HEK293T (cell line): ENCODE data around the gene MID1.

Source experiments
- BHLHE40 ChIP-seq: fragments of 450-650 bp; IDR thresholded peaks from 2 replicates; pipeline ENCODE4 v1.6.1; 2016; ENCODE audit warnings: mild to moderate bottlenecking, moderate library complexity, borderline replicate concordance
- CTBP1 ChIP-seq: fragments of 450-650 bp; IDR thresholded peaks from 2 replicates; pipeline ENCODE4 v1.6.1; 2016; ENCODE audit warnings: borderline replicate concordance
- FOXK2 ChIP-seq: fragments of 450-650 bp; IDR thresholded peaks from 2 replicates; pipeline ENCODE4 v1.6.1; 2016; ENCODE audit warnings: mild to moderate bottlenecking
- HDGF ChIP-seq: fragments of 450-650 bp; IDR thresholded peaks from 2 replicates; pipeline ENCODE4 v1.6.1; 2017; ENCODE audit warnings: antibody characterized with exemption, borderline replicate concordance
- LEF1 ChIP-seq: fragments of 450-650 bp; IDR thresholded peaks from 2 replicates; pipeline ENCODE4 v1.6.1; 2017; ENCODE audit warnings: mild to moderate bottlenecking, borderline replicate concordance
- NFRKB ChIP-seq: fragments of 450-650 bp; IDR thresholded peaks from 2 replicates; pipeline ENCODE4 v1.6.1; 2016; ENCODE audit warnings: mild to moderate bottlenecking, moderate library complexity
- PKNOX1 ChIP-seq: fragments of 450-650 bp; IDR thresholded peaks from 2 replicates; pipeline ENCODE4 v1.6.1; 2016
- SP1 ChIP-seq: fragments of 450-650 bp; IDR thresholded peaks from 2 replicates; pipeline ENCODE4 v1.6.1; 2017
- SUZ12 ChIP-seq: fragments of 450-650 bp; IDR thresholded peaks from 2 replicates; pipeline ENCODE4 v1.6.1; 2016; ENCODE audit warnings: mild to moderate bottlenecking
- TARDBP ChIP-seq: fragments of 450-650 bp; IDR thresholded peaks from 2 replicates; pipeline ENCODE4 v1.6.1; 2016

- no peak for TF ChIP-seq PKNOX1
- TF ChIP-seq HDGF, result no peak
- no peak for TF ChIP-seq SP1
- no peak for TF ChIP-seq FOXK2
- TF ChIP-seq SUZ12, result no peak
- TF ChIP-seq TARDBP, result no peak
- TF ChIP-seq CTBP1, result no peak
- TF ChIP-seq NFRKB, result no peak
- TF ChIP-seq LEF1, result no peak
- TF ChIP-seq BHLHE40, result no peak
Measured at GRCh38 chrX:10564484-10564883, 55.9 kb downstream of the MID1 start.
